DMS79 (cell line): Measurements from ENCODE around the gene IER5L.
A peak's percentile ranks its signal among the peaks of the same experiment; 100 is the strongest.

Source experiments
- DNase-seq: peaks from one replicate; lab custom pipeline; 2025; lab: John Stamatoyannopoulos, UW

The IER5L gene

GRCh38 chr9:129177791-129178567 is at the start of gene IER5L:
IER5L (minus strand) TSS chr9:129178261; CDS start chr9:129178052, 209 bp downstream.
- peak; percentile 89 for DNase-seq

DNA sequence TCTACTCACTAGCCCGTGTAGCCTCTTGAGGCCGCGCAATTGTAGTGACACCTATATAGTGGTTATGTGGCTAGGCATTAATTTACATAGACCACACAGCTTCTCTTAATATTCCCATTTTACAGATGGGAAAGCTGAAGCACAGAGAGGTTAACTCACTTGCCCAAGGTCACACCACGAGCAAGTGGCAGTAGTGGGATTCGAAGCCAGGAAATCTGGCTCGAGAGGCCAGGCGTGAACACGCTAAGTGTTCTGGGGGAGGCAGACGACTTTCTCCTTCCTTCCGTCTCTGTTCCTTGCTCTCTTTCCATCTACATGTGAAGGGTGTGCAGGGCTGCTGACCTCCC is 49.8 kb upstream of the IER5L start:
- DNase-seq, result no peak

- no peak for DNase-seq
These were observed 47.8 kb upstream of the IER5L start for GRCh38 chr9:129225815-129226214.

GRCh38 chr9:129225490-129225778 is 47.4 kb upstream of the IER5L start:
- DNase-seq, result no peak

DNA sequence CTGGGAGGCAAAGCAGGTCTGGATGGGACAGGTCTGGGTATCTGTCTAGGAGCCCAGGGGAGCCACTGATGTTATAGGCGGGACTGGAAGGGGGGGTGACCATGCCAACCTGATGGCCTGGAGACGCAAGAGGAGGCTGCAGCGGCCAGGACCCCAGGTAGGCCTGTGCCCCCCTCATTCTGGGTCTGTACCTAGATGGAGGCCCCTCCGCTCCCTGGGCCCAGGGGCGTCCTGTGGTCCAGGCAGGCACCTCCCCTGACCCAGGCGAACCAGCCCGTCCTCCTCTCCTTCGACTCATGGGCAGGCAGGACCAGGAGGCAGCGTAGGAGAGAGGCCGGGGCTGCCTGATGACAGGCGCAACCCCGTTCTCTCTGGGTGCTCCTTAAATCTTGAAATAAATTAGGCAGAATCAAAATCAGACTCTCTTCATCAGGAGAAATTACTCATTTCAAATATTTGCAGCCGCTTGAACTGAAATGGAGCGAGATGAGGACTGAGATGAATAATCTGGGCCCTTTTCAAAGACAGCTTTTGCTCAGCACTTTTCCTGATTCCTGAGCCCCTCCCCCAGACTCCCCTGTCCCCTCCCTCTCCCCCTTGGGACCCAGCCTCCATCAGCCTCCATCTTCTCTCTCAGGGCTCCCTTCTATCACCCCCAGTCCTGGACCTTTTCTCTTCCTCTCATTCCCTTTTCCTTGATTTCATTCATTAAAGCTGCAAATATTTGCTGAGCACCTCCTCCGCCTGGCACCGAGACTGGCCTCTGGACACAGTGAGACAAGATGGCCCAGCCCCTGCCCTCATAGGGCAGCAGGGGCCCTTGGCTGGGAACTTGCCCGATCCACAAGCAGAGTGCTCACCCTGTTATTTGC is 46.8 kb upstream of the IER5L start:
- DNase-seq, result no peak

DNA sequence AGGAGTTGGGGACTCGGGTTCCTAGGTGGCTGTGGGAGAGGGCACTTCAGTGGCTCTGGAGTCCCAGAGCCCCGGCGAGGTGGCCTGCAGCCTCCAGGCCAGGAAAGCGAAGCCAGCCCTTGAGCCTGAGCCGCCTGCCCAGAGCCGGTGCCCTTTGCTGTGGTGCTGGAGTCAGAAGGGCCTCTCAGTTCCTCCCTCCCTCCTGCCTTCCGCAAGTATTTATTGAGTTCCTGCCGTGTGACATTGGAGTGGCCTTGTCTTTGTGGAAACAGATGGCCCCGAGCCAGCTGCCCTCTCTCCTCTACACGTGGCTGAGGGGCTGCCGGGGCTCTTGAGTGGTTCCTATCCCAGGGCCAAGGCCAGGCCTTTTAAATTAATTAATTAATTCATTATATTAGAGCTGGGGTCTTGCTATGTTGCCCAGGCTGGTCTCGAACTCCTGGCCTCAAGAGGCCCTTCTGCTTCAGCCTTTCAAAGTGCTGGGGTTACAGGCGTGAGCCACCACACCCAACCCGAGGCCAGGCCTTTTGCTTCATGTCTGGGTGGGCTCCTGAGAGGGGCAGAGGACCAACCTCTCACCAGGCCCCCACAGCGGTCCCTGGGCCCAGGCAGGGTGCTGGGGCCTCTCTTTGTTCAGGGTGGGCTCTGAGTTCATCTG is 45.6 kb upstream of the IER5L start:
- peak; percentile 22 for DNase-seq

GRCh38 chr9:129222819-129223218 is 44.8 kb upstream of the IER5L start:
- no peak for DNase-seq

DNA sequence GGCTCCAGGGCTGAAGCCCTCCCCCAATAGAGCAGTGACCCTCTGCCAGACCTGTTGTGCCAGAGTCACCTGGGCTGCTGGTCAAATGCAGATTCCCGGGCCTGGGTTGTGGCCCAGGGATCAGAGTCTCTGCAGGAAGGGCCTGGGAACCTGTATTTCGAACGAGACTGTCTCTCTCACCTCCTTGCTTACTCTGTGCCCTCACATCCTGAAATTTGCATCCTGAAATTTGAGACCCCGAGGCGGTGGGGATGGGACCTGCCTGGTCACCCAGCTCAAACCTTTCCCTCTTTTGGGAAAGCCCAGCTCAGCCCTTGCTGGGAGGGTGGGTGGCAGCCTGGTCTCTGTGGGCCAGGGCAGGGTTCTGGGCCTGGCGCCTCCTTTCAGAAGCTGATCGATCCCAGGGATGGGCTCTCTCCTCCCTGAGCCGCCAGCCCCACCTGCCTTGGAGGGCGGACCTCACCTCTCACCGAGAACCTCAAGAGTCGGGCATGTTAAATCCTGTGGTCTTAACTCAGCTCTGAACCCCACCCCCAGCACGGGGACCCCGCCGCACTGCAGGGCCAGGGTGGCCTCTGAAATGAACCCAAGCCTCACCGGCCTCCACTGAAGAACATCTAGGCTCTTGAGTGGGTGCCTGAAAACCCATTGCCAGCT is 44.0 kb upstream of the IER5L start:
- DNase-seq, result no peak

- DNase-seq, result no peak
These were observed 43.2 kb upstream of the IER5L start for GRCh38 chr9:129221233-129221632.

GRCh38 chr9:129220771-129221170 is 42.7 kb upstream of the IER5L start:
- no peak for DNase-seq

DNA sequence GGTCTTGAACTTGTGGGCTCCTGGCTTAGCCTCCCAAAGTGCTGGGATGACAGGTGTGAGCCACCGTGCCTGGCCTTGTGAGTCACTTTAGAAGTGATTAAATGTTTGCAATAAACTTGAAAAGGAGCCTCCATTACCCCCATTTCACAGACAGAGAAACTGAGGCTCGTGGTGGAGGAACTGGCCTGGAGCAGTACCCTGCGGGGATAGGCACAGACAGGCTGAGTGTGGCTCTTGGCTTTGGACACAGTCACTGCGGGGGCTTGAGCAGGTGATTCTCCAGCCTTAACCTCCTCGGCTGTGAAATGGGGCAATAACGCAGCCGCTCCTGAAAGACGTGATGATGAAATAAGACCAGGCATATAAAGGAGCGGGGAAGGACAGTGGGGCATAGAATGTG is 40.9 kb upstream of the IER5L start:
- no peak for DNase-seq

DNA sequence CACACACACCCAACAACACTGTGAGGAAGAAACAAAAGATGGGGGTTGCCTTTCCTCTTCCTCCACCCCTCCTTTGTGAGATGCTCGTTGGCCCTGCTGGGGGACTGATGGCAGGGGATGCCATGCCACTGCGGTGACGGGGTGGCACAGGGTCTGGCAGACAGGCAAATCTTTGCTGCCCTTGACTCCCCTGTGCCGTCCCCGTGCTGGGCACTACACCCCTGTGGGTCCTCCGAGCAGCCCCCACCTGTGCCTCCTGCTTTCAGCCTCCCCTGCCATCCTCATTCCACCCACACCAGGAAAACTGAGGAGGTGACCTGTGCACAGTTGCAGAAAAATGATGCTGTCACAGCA is 40.2 kb upstream of the IER5L start:
- DNase-seq, result no peak

DNA sequence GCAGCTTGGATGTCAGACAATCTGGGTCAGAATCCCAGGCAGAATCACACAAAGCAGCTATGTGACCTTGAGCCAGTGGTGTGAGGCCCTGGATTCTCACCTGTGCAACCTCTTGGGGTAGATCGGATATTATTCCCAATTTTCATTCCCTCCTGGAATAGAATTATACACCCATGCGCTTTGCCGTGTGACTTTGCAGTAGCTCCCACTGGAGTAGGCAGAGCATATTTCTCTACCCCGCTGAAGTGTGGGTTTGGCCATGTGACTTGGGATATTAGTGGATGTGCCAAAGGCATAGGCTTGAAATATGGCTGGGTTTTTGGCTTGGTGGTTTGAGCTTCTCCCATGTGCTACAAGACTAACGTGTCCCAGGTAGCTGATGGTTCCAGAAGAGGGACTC is 35.5 kb upstream of the IER5L start:
- no peak for DNase-seq

DNA sequence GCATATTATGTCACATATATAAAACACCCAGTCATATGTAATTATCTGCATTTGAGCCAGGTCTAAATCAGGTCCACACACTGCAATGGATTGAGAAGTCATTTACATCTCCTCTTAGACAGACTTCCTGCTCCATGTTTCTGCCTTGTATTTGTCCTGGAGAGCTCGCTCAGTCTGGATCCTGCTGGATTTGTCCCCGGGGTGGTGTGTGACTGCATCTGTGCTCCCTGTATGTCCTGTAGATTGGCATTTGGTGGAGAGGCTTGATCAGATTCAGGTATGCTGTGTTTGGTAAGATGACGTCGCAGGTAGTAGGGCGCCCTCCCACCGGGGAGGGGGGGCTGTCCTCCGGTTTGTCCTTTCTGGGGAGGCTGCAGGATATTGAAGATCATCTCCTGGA is 33.6 kb upstream of the IER5L start:
- DNase-seq, result no peak

DNA sequence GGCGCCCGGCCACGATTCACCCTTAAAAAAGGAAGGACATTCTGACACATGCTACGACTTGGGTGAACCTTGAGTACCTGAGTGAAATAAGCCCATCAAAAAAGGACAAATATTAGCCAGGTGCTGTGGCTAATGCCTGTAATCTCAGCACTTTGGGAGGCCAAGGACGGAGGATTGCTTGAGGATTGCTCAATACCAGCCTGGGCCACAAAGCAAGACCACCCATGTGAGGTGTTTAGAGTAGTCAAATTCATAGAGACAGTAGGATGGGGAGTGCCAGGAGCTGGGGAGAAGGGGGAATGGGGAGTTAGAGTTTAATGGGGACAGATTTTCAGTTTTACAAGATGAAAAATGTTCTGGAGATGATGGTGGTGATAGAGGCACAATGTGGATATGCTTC is 32.1 kb upstream of the IER5L start:
- no peak for DNase-seq

GRCh38 chr9:129209580-129209979 is 31.5 kb upstream of the IER5L start:
- DNase-seq, result no peak

DNA sequence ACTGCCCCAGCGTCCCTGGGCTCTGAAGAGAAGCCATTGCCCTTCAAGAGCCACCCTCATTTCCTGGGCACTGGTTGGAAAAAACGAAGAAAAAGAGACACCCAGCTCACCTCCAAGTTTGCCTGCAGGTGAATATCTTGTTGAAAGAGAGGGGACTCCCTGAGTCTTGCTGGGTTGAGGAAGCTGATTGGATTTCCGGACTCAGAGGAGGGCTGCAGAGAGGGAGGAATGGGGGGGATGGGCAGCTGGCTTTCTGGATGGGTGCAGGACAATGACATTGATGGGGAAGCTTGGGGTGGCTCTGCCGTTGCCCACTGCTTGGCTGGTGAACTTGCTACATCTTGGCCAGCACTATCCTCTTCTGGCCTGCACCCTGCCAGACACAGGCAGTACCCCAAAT is 31.0 kb upstream of the IER5L start:
- no peak for DNase-seq

- DNase-seq, result no peak
These were observed 30.4 kb upstream of the IER5L start for GRCh38 chr9:129208207-129209032.

DNA sequence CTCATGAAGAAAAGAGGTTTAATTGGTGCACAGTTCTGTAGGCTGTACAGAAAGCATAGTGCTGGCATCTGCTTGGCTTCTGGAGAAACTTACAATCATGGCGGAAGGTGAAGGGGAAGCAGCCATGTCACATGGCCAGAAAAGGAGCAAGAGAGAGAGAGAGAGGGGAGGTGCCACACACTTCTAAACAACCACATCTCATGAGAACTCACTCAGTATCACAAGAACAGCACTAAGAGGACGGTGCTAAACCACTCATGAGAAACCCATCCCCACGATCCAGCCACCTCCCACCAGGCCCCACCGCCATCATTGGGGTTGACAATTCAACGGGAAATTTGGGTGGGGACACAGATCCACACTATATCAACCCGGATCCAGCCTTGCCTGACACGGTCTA is 28.8 kb upstream of the IER5L start:
- no peak for DNase-seq

DNA sequence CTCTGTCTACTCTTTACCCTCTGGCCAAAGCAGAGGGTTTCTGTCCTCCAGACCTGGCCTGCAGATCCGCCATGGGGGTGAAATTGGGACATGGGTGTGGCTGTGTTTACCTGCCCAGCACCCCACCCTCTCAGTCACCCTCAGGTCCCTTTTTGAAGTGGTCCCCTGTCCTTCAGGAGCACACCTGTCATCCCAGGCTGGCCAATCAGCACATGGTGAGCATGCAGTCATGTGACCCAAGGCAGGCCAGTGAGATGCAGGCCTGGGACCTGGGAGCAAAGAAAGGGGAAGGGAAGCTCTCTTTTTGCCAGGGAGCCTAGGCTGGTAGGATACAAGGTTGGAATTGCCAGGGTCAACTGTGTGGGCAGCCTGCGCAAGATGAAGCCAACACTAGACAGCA is 28.3 kb upstream of the IER5L start:
- DNase-seq, result no peak

GRCh38 chr9:129204840-129205239 is 26.8 kb upstream of the IER5L start:
- no peak for DNase-seq

GRCh38 chr9:129203556-129203909 is 25.5 kb upstream of the IER5L start:
- no peak for DNase-seq
